H9 (cell line): ENCODE measurements around the gene RPL38. TPM values are rescaled to one million over a fixed set of nuclear protein-coding genes. Genes with fewer than 3 reads are reported as not detected.

Experiments
- DNase-seq: peaks from one replicate; pipeline ENCODE4 v3.0.0-alpha.2; 2017
- H2AFZ ChIP-seq: one replicate; pipeline ENCODE4 v1.6.1; 2013; ENCODE audit warnings: mild to moderate bottlenecking, low read length, control low read depth, moderate library complexity
- H2AK5ac ChIP-seq: 2 replicates; pipeline ENCODE4 v1.6.1; 2013; ENCODE audit warnings: low read length, control low read depth, mixed read lengths; ENCODE audit not compliant: insufficient read length
- H2BK120ac ChIP-seq: one replicate; pipeline ENCODE4 v1.6.1; 2013; ENCODE audit warnings: low read depth, mild to moderate bottlenecking, low read length, control low read depth, inconsistent platforms; ENCODE audit not compliant: poor library complexity, severe bottlenecking
- H2BK12ac ChIP-seq: 2 replicates; pipeline ENCODE4 v1.6.1; 2013; ENCODE audit warnings: low read length, control low read depth, mixed read lengths, low read depth; ENCODE audit not compliant: insufficient read length
- H2BK15ac ChIP-seq: 2 replicates; pipeline ENCODE4 v1.6.1; 2013; ENCODE audit warnings: low read depth, low read length, control low read depth
- H2BK20ac ChIP-seq: one replicate; pipeline ENCODE4 v1.6.1; 2013; ENCODE audit warnings: low read depth, mild to moderate bottlenecking, low read length, control low read depth, inconsistent platforms; ENCODE audit not compliant: poor library complexity, severe bottlenecking
- H2BK5ac ChIP-seq: 2 replicates; pipeline ENCODE4 v1.6.1; 2013; ENCODE audit warnings: low read length, control low read depth, mixed read lengths; ENCODE audit not compliant: insufficient read length
- H3K14ac ChIP-seq: 2 replicates; pipeline ENCODE4 v1.6.1; 2013; ENCODE audit warnings: low read length, control low read depth; ENCODE audit not compliant: insufficient read depth
- H3K18ac ChIP-seq: 2 replicates; pipeline ENCODE4 v1.6.1; 2013; ENCODE audit warnings: low read depth, mild to moderate bottlenecking, mixed read lengths, low read length, control low read depth; ENCODE audit not compliant: insufficient read length
- H3K23ac ChIP-seq: 2 replicates; pipeline ENCODE4 v1.6.1; 2013; ENCODE audit warnings: low read length, control low read depth, mixed read lengths, low read depth; ENCODE audit not compliant: insufficient read length
- H3K23me2 ChIP-seq: 2 replicates; pipeline ENCODE4 v1.6.1; 2013; ENCODE audit warnings: low read depth, mild to moderate bottlenecking, mixed read lengths, low read length, control low read depth; ENCODE audit not compliant: insufficient read length, poor library complexity, severe bottlenecking
- H3K27ac ChIP-seq: 2 replicates; pipeline ENCODE4 v1.5.1; 2013; ENCODE audit warnings: low read length, control low read depth, mixed read lengths, low read depth; ENCODE audit not compliant: insufficient read length
- H3K27me3 ChIP-seq: 2 replicates; pipeline ENCODE4 v1.6.1; 2013; ENCODE audit warnings: low read length, control low read depth, inconsistent platforms; ENCODE audit not compliant: insufficient read depth
- H3K4ac ChIP-seq: 2 replicates; pipeline ENCODE4 v1.6.1; 2013; ENCODE audit warnings: low read depth, mild to moderate bottlenecking, control low read depth, inconsistent platforms, low read length, moderate library complexity
- H3K4me1 ChIP-seq: 2 replicates; pipeline ENCODE4 v1.6.1; 2013; ENCODE audit warnings: low read length, control low read depth, inconsistent platforms; ENCODE audit not compliant: insufficient read depth
- H3K4me2 ChIP-seq: 2 replicates; pipeline ENCODE4 v1.6.1; 2013; ENCODE audit warnings: low read length, control low read depth, mixed read lengths; ENCODE audit not compliant: insufficient read length, insufficient read depth
- H3K56ac ChIP-seq: 2 replicates; pipeline ENCODE4 v1.6.1; 2013; ENCODE audit warnings: low read depth, mild to moderate bottlenecking, mixed read lengths, low read length, control low read depth; ENCODE audit not compliant: insufficient read length
- H3K79me1 ChIP-seq: 2 replicates; pipeline ENCODE4 v1.6.1; 2013; ENCODE audit warnings: low read depth, mild to moderate bottlenecking, moderate library complexity, low read length, control low read depth, inconsistent platforms; ENCODE audit not compliant: insufficient read depth, poor library complexity, severe bottlenecking
- H3K79me2 ChIP-seq: 2 replicates; pipeline ENCODE4 v1.6.1; 2013; ENCODE audit warnings: low read length, control low read depth, inconsistent platforms; ENCODE audit not compliant: insufficient read depth
- H3K9ac ChIP-seq: 2 replicates; pipeline ENCODE4 v1.6.1; 2013; ENCODE audit warnings: low read length, control low read depth, mixed read lengths; ENCODE audit not compliant: insufficient read length; ENCODE audit errors: extremely low read depth
- H3K9me3 ChIP-seq: one replicate; pipeline ENCODE4 v1.6.1; 2013; ENCODE audit warnings: low read depth, low read length, inconsistent platforms; ENCODE audit not compliant: control insufficient read depth
- H3T11ph ChIP-seq: one replicate; pipeline ENCODE4 v1.6.1; 2013; ENCODE audit warnings: mild to moderate bottlenecking, low read length, control low read depth, inconsistent platforms
- H4K20me1 ChIP-seq: one replicate; pipeline ENCODE4 v1.6.1; 2013; ENCODE audit not compliant: control insufficient read depth, insufficient read length, insufficient read depth
- H4K5ac ChIP-seq: 2 replicates; pipeline ENCODE4 v1.6.1; 2013; ENCODE audit warnings: low read depth, mild to moderate bottlenecking, mixed read lengths, low read length, control low read depth; ENCODE audit not compliant: insufficient read length
- H4K8ac ChIP-seq: replicated peaks from 2 replicates; pipeline ENCODE4 v1.6.1; 2013; ENCODE audit warnings: low read length, control low read depth, mixed read lengths, low read depth; ENCODE audit not compliant: insufficient read length
- H4K91ac ChIP-seq: 2 replicates; pipeline ENCODE4 v1.6.1; 2013; ENCODE audit warnings: low read depth, mild to moderate bottlenecking, moderate library complexity, mixed read lengths, low read length, control low read depth; ENCODE audit not compliant: insufficient read length
- H3K27ac Mint-ChIP-seq, 3 experiments: 2 replicates in 2 of 3; 3 replicates in 1 of 3; pipeline ENCODE4 v1.8.0; 2020 to 2021; ENCODE audit warnings: mixed read lengths in 3 of 3, mild to moderate bottlenecking in 1 of 3, moderate library complexity in 1 of 3
- H3K27me3 Mint-ChIP-seq: 2 replicates; pipeline ENCODE4 v1.8.0; 2021; ENCODE audit warnings: low read depth, mild to moderate bottlenecking, moderate library complexity, mixed read lengths
- H3K36me3 Mint-ChIP-seq, 3 experiments: 2 replicates in 2 of 3; 3 replicates in 1 of 3; pipeline ENCODE4 v1.8.0; 2020 to 2021; ENCODE audit warnings: low read depth in 3 of 3, mixed read lengths in 3 of 3; ENCODE audit not compliant: insufficient read depth in 1 of 3
- H3K4me1 Mint-ChIP-seq, 2 experiments: 2 replicates each; pipeline ENCODE4 v1.8.0; 2020; ENCODE audit warnings: mixed read lengths in 2 of 2
- H3K4me3 Mint-ChIP-seq, 2 experiments: 2 replicates in 1 of 2; 3 replicates in 1 of 2; pipeline ENCODE4 v1.8.0; 2020 to 2021; ENCODE audit warnings: mild to moderate bottlenecking in 2 of 2, mixed read lengths in 2 of 2, moderate library complexity in 1 of 2
- H3K9me3 Mint-ChIP-seq, 2 experiments: 2 replicates in 1 of 2; 3 replicates in 1 of 2; pipeline ENCODE4 v1.8.0; 2020; ENCODE audit warnings: mild to moderate bottlenecking in 2 of 2, mixed read lengths in 2 of 2, moderate library complexity in 1 of 2
- CTCF ChIP-seq: fragments of 200-600 bp; sonication (generic); conservative IDR thresholded peaks from 3 replicates; pipeline ENCODE4 v1.8.0; 2021; ENCODE audit warnings: antibody characterized with exemption, mild to moderate bottlenecking
- WGBS: extraction: QIAGEN DNeasy Blood & Tissue Kit; methylation state at CpG from one replicate; pipeline ENCODE4 v1.1.7; 2013; ENCODE audit warnings: missing lambda C conversion rate, low lambda C conversion rate, mixed read lengths; ENCODE audit not compliant: insufficient read length; ENCODE audit errors: extremely low coverage; 5-methylcytosine and 5-hydroxymethylcytosine counted together
- total RNA-seq: library from RNA; stranded (reverse); gene quantifications from 2 replicates; pipeline ENCODE4 v1.2.1, GENCODE V29; 2021

Gene RPL38
- total RNA-seq, 1 experiment from 2014 or later, result 1,358 TPM

- Histone ChIP-seq H4K20me1 (no peaks in the 10 kb centered on the region), H3K4me2 (no peak overlapping the region), H2BK12ac (no peak overlapping the region), H2BK20ac (no peak overlapping the region), H3K4me1 (no peaks in the 10 kb centered on the region), H2BK5ac (no peak overlapping the region), H3K23ac (no peak overlapping the region), H2AFZ (no peak overlapping the region), H3K79me2 (no peaks in the 10 kb centered on the region), H2BK120ac (no peak overlapping the region), H3K23me2 (no peaks in the 10 kb centered on the region), H4K91ac (no peak overlapping the region), H3K9me3 (no peaks in the 10 kb centered on the region), H3K56ac (no peak overlapping the region), H2BK15ac (no peak overlapping the region), H3T11ph (no peak overlapping the region), H3K79me1 (no peaks in the 10 kb centered on the region), H3K27me3 (no peaks in the 10 kb centered on the region), H4K5ac (no peak overlapping the region), H4K8ac (no peak overlapping the region), H3K18ac (no peak overlapping the region), H3K27ac (no peak overlapping the region), H3K9ac (no peak overlapping the region), H3K14ac (no peak overlapping the region; the same call in 1 of the 2 replicates), H2AK5ac (no peak overlapping the region), H3K4ac (no peak overlapping the region)
- Mint-ChIP-seq H3K4me1 (peaks cover 5 to 27% of the 10 kb centered on the region in 2 experiments; a peak in 3 of 4 replicates), H3K9me3 (no peaks in the 10 kb centered on the region; a peak in 1 of 5 replicates), H3K27me3 (peaks cover 31% of the 10 kb centered on the region), H3K4me3 (no peak overlapping the region), H3K27ac (no peak overlapping the region), H3K36me3 (no peaks in the 10 kb centered on the region)
- no peak for DNase-seq
- WGBS, result no CpG with 5 or more reads among the region's 12 CpGs
- no peak for TF ChIP-seq CTCF
These were observed 10.3 kb upstream of the RPL38 start for GRCh38 chr17:74192950-74193781.
